ENCODE data around the gene ZXDC. TPM values are rescaled to one million over a fixed set of nuclear protein-coding genes. Genes with fewer than 3 reads are reported as not detected.

Gene ZXDC
- total RNA-seq, 1 experiment from 2014 or later = 37.2 TPM

DNA sequence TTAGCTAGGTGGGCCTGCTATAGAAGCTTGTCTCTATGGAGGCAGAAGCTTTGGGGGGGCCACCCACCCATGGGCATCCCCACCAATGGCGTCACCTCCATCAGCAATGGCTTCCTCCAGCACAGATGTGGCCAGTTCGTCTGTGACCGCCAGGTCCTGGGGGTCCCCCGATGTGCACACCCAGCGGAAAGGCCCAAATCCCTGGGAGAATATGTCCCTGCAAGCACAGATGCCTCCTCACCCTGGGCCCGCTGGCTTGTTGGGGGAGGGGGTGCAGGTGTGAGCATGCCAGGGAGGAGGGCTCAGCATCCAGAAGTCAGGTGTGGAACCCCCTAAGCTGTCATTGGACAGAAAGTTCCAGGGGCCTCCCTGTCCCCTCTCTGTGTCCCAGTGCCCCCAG, 22.3 kb upstream of the ZXDC start:
- no peaks in the 10 kb centered on the region for H3K9me3 Mint-ChIP-seq (ENCODE audit: unreplicated experiment)
- no peaks in the 10 kb centered on the region for H3K4me1 Mint-ChIP-seq (ENCODE audit: insufficient read depth, unreplicated experiment)
- no peaks in the 10 kb centered on the region for H3K36me3 Mint-ChIP-seq (ENCODE audit: insufficient read depth, unreplicated experiment)
- BruUV-seq (replicated peaks) = no TSS peak
- no peak for TF ChIP-seq CTCF (IDR thresholded peaks at IDR 0.05; ENCODE audit: unreplicated experiment)
- H3K4me3 Mint-ChIP-seq (ENCODE audit: unreplicated experiment) = no peak overlapping the region
- DNase-seq (ENCODE audit: unreplicated experiment) = no peak
- H3K27ac Mint-ChIP-seq (ENCODE audit: low read depth, unreplicated experiment) = no peak overlapping the region
- H3K27me3 Mint-ChIP-seq (ENCODE audit: insufficient read depth, unreplicated experiment) = no peaks in the 10 kb centered on the region
- intact Hi-C loops (cut with micrococcal nuclease) = no loop called here
- CTCF ChIA-PET = no interaction called here
- POLR2A ChIA-PET = no interaction called here

- no peaks in the 10 kb centered on the region for H3K4me1 Mint-ChIP-seq (ENCODE audit: insufficient read depth, unreplicated experiment)
- intact Hi-C loops (cut with micrococcal nuclease) = no loop called here
- CTCF ChIA-PET = no interaction called here
- H3K27ac Mint-ChIP-seq (ENCODE audit: low read depth, unreplicated experiment) = no peak overlapping the region
- no peak for DNase-seq (ENCODE audit: unreplicated experiment)
- TF ChIP-seq CTCF (IDR thresholded peaks at IDR 0.05; ENCODE audit: unreplicated experiment) = no peak
- H3K27me3 Mint-ChIP-seq (ENCODE audit: insufficient read depth, unreplicated experiment) = no peaks in the 10 kb centered on the region
- H3K4me3 Mint-ChIP-seq (ENCODE audit: unreplicated experiment) = no peak overlapping the region
- H3K9me3 Mint-ChIP-seq (ENCODE audit: unreplicated experiment) = no peaks in the 10 kb centered on the region
- BruUV-seq (replicated peaks) = no TSS peak
- H3K36me3 Mint-ChIP-seq (ENCODE audit: insufficient read depth, unreplicated experiment) = no peaks in the 10 kb centered on the region
- POLR2A ChIA-PET = interaction anchor here (1.4 kb wide), 1 partner anchor 10 kb away, joined by 5 read pairs; no protein-coding TSS in a partner anchor
Observed at GRCh38 chr3:126496894-126497850, 21.5 kb upstream of the ZXDC start.

- intact Hi-C loops (cut with micrococcal nuclease) = no loop called here
- TF ChIP-seq CTCF (IDR thresholded peaks at IDR 0.05; ENCODE audit: unreplicated experiment) = no peak
- no peaks in the 10 kb centered on the region for H3K27me3 Mint-ChIP-seq (ENCODE audit: insufficient read depth, unreplicated experiment)
- H3K27ac Mint-ChIP-seq (ENCODE audit: low read depth, unreplicated experiment) = peak overlapping the region; percentile 49
- H3K9me3 Mint-ChIP-seq (ENCODE audit: unreplicated experiment) = no peaks in the 10 kb centered on the region
- no peaks in the 10 kb centered on the region for H3K36me3 Mint-ChIP-seq (ENCODE audit: insufficient read depth, unreplicated experiment)
- POLR2A ChIA-PET = interaction anchor here (1.4 kb wide), 1 partner anchor 9 kb away, joined by 5 read pairs; no protein-coding TSS in a partner anchor
- no peaks in the 10 kb centered on the region for H3K4me1 Mint-ChIP-seq (ENCODE audit: insufficient read depth, unreplicated experiment)
- H3K4me3 Mint-ChIP-seq (ENCODE audit: unreplicated experiment) = no peak overlapping the region
- DNase-seq (ENCODE audit: unreplicated experiment) = no peak
- BruUV-seq (replicated peaks) = no TSS peak
- CTCF ChIA-PET = no interaction called here
Observed at GRCh38 chr3:126495786-126496185, 20.1 kb upstream of the ZXDC start.

GRCh38 chr3:126494970-126495230, 19.2 kb upstream of the ZXDC start:
- Mint-ChIP-seq H3K27ac (ENCODE audit: low read depth, unreplicated experiment) (no peak overlapping the region), H3K9me3 (ENCODE audit: unreplicated experiment) (no peaks in the 10 kb centered on the region), H3K4me3 (ENCODE audit: unreplicated experiment) (no peak overlapping the region), H3K36me3 (ENCODE audit: insufficient read depth, unreplicated experiment) (no peaks in the 10 kb centered on the region), H3K4me1 (ENCODE audit: insufficient read depth, unreplicated experiment) (no peaks in the 10 kb centered on the region), H3K27me3 (ENCODE audit: insufficient read depth, unreplicated experiment) (no peaks in the 10 kb centered on the region)
- no TSS peak for BruUV-seq (replicated peaks)
- CTCF ChIA-PET = no interaction called here
- POLR2A ChIA-PET = no interaction called here
- intact Hi-C loops (cut with micrococcal nuclease) = no loop called here
- TF ChIP-seq CTCF (IDR thresholded peaks at IDR 0.05; ENCODE audit: unreplicated experiment) = no peak
- DNase-seq (ENCODE audit: unreplicated experiment) = no peak

Data from MCF 10A (cell line).